ENCODE data around the gene HOXA3. TPM values are rescaled to one million over a fixed set of nuclear protein-coding genes. Genes with fewer than 3 reads are reported as not detected.
A peak's percentile ranks its signal among the peaks of the same experiment; 100 is the strongest.

The HOXA3 gene
- total RNA-seq, 1 donor from 2014 or later, result 14.4 TPM

DNA sequence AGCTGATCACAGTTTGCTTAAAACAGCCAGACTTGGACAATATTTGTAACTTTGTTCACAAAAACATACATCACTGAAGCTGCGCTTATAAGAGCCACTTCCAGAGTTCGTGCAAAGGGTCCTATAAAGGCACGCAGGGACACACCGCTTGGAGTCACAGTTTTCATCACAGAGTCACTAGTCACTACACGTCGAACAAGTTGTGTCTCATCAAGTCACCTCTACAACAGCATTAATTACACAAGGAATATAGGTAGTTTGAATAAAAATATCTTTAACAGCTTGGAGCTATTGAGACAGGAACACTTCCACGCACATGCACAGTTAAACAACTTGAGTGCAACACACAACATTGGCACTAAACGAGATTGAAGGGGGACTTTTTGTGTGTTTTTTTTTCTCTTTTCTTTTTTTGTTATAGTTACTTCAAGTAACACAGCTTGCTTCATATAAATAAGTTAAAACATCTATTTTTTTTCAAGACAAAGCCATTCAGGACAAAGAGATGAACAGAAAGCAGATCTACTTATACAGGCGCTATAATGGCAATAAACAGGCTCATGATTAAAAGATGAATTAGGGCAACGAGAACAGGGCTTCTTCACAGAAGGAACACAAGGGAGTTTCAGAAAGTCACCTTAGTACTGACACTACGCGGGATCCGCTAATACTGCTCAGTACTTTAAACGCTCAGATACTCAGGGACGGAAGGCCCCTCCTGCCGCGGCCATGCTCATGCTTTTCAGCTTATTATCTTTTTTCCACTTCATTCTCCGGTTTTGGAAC, 11.1 kb downstream of the HOXA3 start:
- TF ChIP-seq, protein P1, sequence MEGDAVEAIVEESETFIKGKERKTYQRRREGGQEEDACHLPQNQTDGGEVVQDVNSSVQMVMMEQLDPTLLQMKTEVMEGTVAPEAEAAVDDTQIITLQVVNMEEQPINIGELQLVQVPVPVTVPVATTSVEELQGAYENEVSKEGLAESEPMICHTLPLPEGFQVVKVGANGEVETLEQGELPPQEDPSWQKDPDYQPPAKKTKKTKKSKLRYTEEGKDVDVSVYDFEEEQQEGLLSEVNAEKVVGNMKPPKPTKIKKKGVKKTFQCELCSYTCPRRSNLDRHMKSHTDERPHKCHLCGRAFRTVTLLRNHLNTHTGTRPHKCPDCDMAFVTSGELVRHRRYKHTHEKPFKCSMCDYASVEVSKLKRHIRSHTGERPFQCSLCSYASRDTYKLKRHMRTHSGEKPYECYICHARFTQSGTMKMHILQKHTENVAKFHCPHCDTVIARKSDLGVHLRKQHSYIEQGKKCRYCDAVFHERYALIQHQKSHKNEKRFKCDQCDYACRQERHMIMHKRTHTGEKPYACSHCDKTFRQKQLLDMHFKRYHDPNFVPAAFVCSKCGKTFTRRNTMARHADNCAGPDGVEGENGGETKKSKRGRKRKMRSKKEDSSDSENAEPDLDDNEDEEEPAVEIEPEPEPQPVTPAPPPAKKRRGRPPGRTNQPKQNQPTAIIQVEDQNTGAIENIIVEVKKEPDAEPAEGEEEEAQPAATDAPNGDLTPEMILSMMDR (IDR thresholded peaks at IDR 0.05), result no peak
- peak in 1 of 2 donors; percentile 48 for DNase-seq (ENCODE audit: low spot score in 2 of 2)
- peaks cover 0 to 17% of the 10 kb centered on the region in 2 donors for H3K36me3 ChIP-seq
- H3K9me3 ChIP-seq, result no peaks in the 10 kb centered on the region
- no peaks in the 10 kb centered on the region for H3K27me3 ChIP-seq
- intact Hi-C loops (cut with DNase I), result loop anchor here (5.0 kb wide), 1 partner anchor 1284 kb away; no protein-coding TSS in a partner anchor
- H3K27ac ChIP-seq, result peak overlapping the region; percentile 92 to 98
- H3K4me1 ChIP-seq, result peaks cover 0 to 6% of the 10 kb centered on the region in 2 donors
- peak overlapping the region; percentile 75 to 91 for H3K4me3 ChIP-seq

DNA sequence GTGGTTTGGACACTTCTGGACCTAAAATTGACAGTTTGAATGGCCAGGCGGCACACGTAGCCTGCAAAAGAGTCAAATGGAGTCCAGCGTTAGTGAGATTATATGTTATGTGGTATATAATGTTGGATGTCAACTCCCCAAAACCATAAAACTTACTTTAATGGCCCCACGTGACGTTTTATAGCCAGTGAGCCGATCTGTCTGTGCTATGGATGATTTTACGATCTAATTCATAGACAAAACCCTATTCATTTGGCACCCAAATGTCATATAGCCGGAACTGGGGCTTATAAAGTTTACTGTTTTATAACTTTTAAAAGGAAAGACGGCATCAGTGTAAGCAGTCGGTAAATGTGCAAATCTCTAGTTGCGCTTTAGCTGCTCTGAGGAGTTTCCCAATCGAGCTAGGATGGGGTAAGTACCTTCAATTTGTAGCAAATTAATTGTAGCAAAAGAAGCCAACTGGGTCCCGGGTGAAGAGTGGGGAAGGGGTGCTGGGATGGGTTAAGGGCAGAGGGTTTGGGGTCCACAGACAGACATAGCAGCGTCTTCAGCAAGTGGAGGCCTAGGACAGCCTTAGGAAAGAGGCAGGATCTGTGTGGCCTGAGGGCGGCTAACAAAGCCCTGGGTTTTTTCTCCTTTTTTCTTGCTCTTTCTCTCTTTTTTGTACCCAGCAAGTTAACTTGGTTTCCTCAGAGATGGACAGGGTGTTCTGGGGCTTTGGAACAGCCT, 12.1 kb downstream of the HOXA3 start:
- DNase-seq (ENCODE audit: low spot score in 2 of 2), result no peak
- Histone ChIP-seq H3K36me3 (peaks cover 0 to 14% of the 10 kb centered on the region in 2 donors), H3K4me1 (peaks cover 0 to 8% of the 10 kb centered on the region in 2 donors), H3K27ac (peak overlapping the region; percentile 74 to 92), H3K27me3 (no peaks in the 10 kb centered on the region), H3K9me3 (no peaks in the 10 kb centered on the region), H3K4me3 (peak overlapping the region; percentile 25 to 53)
- intact Hi-C loops (cut with DNase I), result loop anchor here (5.0 kb wide), 1 partner anchor 1283 kb away; no protein-coding TSS in a partner anchor
- TF ChIP-seq, protein P1 (IDR thresholded peaks at IDR 0.05), result no peak

DNA sequence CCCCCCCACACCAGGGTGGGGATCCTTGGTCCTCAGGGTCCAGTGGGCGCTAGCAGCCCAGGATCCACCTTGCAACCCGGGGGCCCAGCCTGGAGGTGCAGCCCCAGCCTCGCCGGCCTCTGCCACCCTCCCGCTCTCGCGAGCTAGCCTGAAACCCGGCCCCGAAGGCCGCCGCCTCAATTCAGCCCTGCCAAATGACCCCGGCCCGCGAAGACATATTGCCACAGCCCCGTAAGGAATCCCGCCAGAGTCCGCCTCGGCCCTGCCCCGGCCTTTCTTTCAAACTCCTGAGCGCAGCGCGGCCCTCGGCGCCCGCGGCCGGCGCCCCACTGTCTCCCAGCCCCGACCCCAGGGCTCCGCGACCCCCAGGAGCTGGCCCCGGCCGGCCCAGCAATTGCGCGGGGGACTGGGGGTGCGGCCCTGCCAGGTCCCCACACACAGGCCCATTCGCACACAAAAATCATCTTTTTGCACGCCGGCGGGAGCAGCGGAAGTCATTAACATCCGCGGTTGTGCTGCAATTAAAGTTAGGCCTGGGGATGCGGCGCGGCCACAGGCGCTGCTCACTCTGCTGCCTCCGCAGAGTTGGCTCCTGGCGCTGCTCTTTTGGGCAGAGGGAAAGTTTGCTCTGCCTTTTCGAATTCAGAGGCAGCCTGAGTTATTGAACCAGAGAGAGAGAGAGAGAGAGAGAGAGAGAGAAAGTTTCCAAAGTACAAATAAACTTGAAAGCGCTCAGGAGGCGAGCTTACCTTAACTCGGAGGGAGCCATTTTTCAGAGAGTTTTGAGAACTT, 12.9 kb downstream of the HOXA3 start:
- H3K4me3 ChIP-seq, result peak overlapping the region; percentile 25 to 53
- intact Hi-C loops (cut with DNase I), result loop anchor here (5.0 kb wide), 1 partner anchor 1282 kb away; no protein-coding TSS in a partner anchor
- H3K36me3 ChIP-seq, result peaks cover 0 to 7% of the 10 kb centered on the region in 2 donors
- no peaks in the 10 kb centered on the region for H3K27me3 ChIP-seq
- peaks cover 0 to 8% of the 10 kb centered on the region in 2 donors for H3K4me1 ChIP-seq
- no peaks in the 10 kb centered on the region for H3K9me3 ChIP-seq
- DNase-seq (ENCODE audit: low spot score in 2 of 2), result no peak
- H3K27ac ChIP-seq, result peak overlapping the region; percentile 44 to 74
- TF ChIP-seq, protein P1 (IDR thresholded peaks at IDR 0.05), result no peak

DNA sequence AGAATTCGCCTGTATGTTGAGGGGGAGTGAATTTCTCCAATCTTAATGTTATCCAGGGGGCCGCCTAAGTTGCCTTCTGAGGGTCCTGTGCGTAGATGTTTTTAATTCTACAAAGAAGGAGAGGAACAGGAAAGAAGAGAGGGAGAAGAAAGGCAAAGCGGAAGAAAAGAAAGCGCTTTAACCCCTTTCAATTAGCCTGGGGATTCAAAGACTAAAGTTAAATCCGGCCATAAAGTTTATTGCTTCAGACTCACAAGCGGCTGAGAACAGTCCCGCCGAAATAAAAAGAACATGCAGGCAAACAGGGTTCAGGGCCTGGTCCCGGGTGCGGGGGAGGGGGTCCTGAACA, 13.4 kb downstream of the HOXA3 start:
- DNase-seq (ENCODE audit: low spot score in 2 of 2), result no peak
- Histone ChIP-seq H3K27me3 (no peaks in the 10 kb centered on the region), H3K27ac (peak overlapping the region; percentile 44 to 74), H3K4me1 (peaks cover 0 to 8% of the 10 kb centered on the region in 2 donors), H3K36me3 (peaks cover 0 to under 1% of the 10 kb centered on the region in 2 donors), H3K4me3 (peak overlapping the region; percentile 25 to 53), H3K9me3 (no peaks in the 10 kb centered on the region)
- TF ChIP-seq, protein P1 (IDR thresholded peaks at IDR 0.05), result no peak
- intact Hi-C loops (cut with DNase I), result no loop called here

DNA sequence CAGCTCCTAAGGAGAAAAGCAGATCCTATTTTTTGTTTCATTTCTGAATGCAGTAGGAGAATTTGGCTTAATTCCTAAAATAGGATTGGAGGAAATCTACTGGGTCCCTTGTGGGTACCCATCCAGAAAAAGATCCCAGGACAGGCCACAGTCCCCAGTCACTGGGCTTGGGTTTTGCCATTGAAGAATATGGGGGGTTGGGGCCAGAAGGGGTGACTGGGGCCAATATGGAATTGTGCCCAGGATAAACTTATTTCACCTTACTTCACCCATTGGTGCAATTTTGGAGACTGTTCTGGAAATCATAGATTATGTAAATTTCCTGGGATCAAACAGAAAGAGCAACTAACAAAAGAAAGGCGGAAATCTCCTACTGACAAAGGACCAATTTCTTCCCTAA, 13.9 kb downstream of the HOXA3 start:
- Histone ChIP-seq H3K27me3 (no peaks in the 10 kb centered on the region), H3K4me3 (peak overlapping the region in 1 of 2 donors; percentile 53), H3K4me1 (peaks cover 0 to 8% of the 10 kb centered on the region in 2 donors), H3K36me3 (no peaks in the 10 kb centered on the region), H3K9me3 (no peaks in the 10 kb centered on the region), H3K27ac (peak overlapping the region; percentile 44 to 74)
- TF ChIP-seq, protein P1 (IDR thresholded peaks at IDR 0.05), result no peak
- intact Hi-C loops (cut with DNase I), result no loop called here
- no peak for DNase-seq (ENCODE audit: low spot score in 2 of 2)

Measured in ascending aorta (tissue), 2 donors.